ENCODE results near the gene DLG2. TPM values are rescaled to one million over a fixed set of nuclear protein-coding genes. Genes with fewer than 3 reads are reported as not detected.

Gene DLG2
- total RNA-seq, 4 donors from 2014 or later: 37.9 to 71.5 (median 44.9) TPM

GRCh38 chr11:85029964-85030363 lies 597.2 kb downstream of the DLG2 start:
- TF ChIP-seq CTCF (IDR thresholded peaks at IDR 0.05): no peak
- no peaks in the 10 kb centered on the region for H3K9me3 ChIP-seq
- WGBS: 67% methylated on average over 4 of the region's 4 CpGs

DNA sequence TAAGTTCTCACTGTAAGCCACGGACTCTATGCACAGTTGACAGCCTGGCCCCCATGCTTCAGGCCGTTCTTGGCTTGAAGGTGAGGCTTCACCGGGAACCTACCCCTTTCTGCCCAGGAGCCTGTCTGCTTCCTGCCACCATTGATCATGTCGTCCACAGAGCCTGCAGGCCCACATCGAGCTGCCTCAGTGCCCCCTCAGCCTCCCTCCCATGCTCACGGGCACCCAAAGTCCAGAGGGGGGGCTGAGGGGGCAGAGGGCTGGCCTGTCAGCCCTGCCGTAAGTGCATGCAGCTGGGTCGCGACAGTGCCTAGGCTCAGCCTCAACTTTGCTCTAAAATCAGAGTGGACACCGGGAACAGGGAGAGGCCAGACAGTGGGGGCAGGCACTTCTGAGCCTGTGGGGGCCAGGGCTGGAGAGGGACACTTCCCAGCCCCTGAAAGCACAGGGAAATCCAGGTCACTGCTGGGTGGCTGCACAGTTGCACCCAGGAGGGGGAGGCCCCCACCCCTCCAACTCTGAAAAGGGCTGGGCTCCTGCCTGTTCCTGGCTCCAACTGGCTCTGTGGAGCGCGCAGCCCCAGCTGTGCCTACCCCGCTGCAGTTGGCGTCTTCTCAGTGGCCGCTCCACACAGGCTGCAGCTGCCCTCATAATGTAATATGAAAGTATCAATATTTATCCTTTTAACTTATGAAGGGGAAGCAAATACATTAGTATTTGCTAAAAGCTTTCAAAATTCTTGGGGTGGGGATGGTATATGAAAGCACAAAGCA lies 598.6 kb downstream of the DLG2 start:
- Histone ChIP-seq H3K27ac (no peak overlapping the region), H3K9me3 (no peaks in the 10 kb centered on the region), H3K4me3 (no peak overlapping the region), H3K27me3 (no peaks in the 10 kb centered on the region), H3K36me3 (no peaks in the 10 kb centered on the region), H3K4me1 (no peaks in the 10 kb centered on the region)
- 92% methylated on average over 10 of the region's 15 CpGs for WGBS
- TF ChIP-seq CTCF (IDR thresholded peaks at IDR 0.05) (no peak), POLR2A (IDR thresholded peaks at IDR 0.05) (no peak), POLR2AphosphoS5 (IDR thresholded peaks at IDR 0.05) (no peak)
- DNase-seq (ENCODE audit: low spot score in 2 of 2): no peak

More at GRCh38 chr11:85029964-85030363, 597.2 kb downstream of the DLG2 start:
- no peak for DNase-seq (ENCODE audit: low spot score in 2 of 2)
- H3K27me3 ChIP-seq: no peaks in the 10 kb centered on the region
- H3K36me3 ChIP-seq: no peaks in the 10 kb centered on the region
- H3K27ac ChIP-seq: no peak overlapping the region
- no peak overlapping the region for H3K4me3 ChIP-seq
- no peaks in the 10 kb centered on the region for H3K4me1 ChIP-seq

DNA sequence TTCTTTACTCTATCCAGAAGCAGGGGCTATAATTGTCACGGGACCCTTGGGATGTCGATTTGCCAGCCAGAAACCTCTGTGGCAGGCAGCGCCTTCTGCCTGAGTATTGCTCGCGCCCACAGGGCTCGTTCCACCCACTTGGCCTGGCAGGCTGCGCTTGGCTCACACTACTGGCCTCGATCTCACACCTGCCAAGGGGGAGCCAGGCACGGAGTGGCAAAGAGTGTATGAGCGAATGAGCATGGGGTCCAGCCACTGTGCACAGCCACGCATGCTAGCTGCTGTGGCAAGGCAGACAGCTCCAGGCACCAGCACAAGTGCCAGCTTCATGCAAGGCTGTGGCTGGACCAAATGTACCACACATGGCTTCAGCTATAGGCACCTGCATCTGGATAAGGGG lies 599.8 kb downstream of the DLG2 start:
- Histone ChIP-seq H3K27me3 (no peaks in the 10 kb centered on the region), H3K36me3 (no peaks in the 10 kb centered on the region), H3K4me1 (no peaks in the 10 kb centered on the region), H3K4me3 (no peak overlapping the region), H3K27ac (no peak overlapping the region), H3K9me3 (no peaks in the 10 kb centered on the region)
- no peak for TF ChIP-seq POLR2AphosphoS5 (IDR thresholded peaks at IDR 0.05)
- no peak for TF ChIP-seq CTCF (IDR thresholded peaks at IDR 0.05)
- no peak for TF ChIP-seq POLR2A (IDR thresholded peaks at IDR 0.05)
- TF ChIP-seq EP300 (IDR thresholded peaks at IDR 0.05): no peak
- WGBS: 80% methylated on average over 9 of the region's 11 CpGs
- DNase-seq (ENCODE audit: low spot score in 2 of 2): no peak

DNA sequence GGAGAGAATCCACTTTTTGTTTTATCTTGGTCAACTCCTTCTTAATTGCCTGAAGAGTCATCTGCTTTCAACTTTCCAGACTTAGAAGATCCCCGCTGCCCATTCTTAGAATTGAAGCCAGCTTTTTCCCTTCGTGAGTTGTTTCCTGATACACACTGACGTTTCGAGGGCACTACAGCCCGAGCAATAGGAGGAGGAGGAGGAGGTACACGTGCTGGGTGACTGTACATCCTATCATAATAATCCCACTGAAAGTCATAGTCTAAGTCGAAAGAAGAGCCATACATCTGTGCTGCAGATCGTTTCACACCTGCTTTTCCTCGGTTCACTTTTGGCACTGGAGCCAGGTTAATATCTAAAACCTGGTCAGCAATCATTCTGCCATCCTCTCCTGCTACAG lies 606.1 kb downstream of the DLG2 start:
- 63% methylated on average over 9 of the region's 9 CpGs for WGBS
- Histone ChIP-seq H3K27ac (no peak overlapping the region), H3K27me3 (no peaks in the 10 kb centered on the region), H3K4me1 (no peaks in the 10 kb centered on the region), H3K9me3 (no peaks in the 10 kb centered on the region), H3K4me3 (no peak overlapping the region), H3K36me3 (no peaks in the 10 kb centered on the region)
- TF ChIP-seq POLR2A (IDR thresholded peaks at IDR 0.05) (no peak), POLR2AphosphoS5 (IDR thresholded peaks at IDR 0.05) (no peak), CTCF (IDR thresholded peaks at IDR 0.05) (no peak), EP300 (IDR thresholded peaks at IDR 0.05) (no peak)
- no peak for DNase-seq (ENCODE audit: low spot score in 2 of 2)

- H3K27me3 ChIP-seq: no peaks in the 10 kb centered on the region
- TF ChIP-seq POLR2AphosphoS5 (IDR thresholded peaks at IDR 0.05) (no peak), EP300 (IDR thresholded peaks at IDR 0.05) (no peak), POLR2A (IDR thresholded peaks at IDR 0.05) (no peak), CTCF (IDR thresholded peaks at IDR 0.05) (no peak)
- 38% methylated on average over 4 of the region's 4 CpGs for WGBS
- no peak overlapping the region for H3K4me3 ChIP-seq
- peaks cover 5% of the 10 kb centered on the region for H3K9me3 ChIP-seq
- DNase-seq (ENCODE audit: low spot score in 2 of 2): no peak
- H3K27ac ChIP-seq: no peak overlapping the region
- no peaks in the 10 kb centered on the region for H3K36me3 ChIP-seq
- H3K4me1 ChIP-seq: no peaks in the 10 kb centered on the region
Measured at GRCh38 chr11:84993386-84993785, 633.8 kb downstream of the DLG2 start.

Measured in suprapubic skin (tissue), 4 donors.